Measurements from ENCODE around the gene MLF2.

DNA sequence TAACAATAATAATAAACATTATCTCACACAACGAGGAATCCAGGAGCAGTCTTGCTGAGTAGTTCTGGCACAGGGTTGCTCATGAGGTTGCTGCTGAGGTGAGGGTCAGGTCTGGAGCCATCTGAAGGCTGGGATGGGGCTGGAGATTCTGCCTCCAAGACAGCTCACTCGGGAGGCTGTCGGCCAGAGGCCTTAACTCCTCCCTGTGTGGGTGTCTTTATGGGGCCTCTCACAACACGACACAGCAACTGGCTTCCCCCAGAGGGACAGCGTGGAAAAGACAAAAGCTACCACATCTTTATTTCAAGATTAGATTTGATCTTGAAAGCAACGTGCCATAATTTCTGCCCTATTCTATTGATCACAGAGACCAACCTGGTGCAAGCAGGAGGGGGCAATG lies 29.2 kb upstream of the MLF2 start:
- TF ChIP-seq CTCF (IDR thresholded peaks at IDR 0.05; ENCODE audit: low read length) (no peak), EZH2 (optimal IDR thresholded peaks at IDR 0.05; ENCODE audit: low read depth, low read length) (no peak)
